Stimulated activated effector memory CD8-positive, alpha-beta T cell treated with anti-CD3 and anti-CD28 coated beads, Interleukin-12 subunit alpha, Interleukin-12 subunit beta, amount 100 ng/mL, for 72 hours (primary cell): ENCODE results near the gene CPO.

Experiments used
- ATAC-seq: fragments of 150-1000 bp; cut with Tn5 transposase; 2 replicates; pipeline ENCODE4 v1.10.0; 2021
- DNase-seq, 2 donors: peaks; one replicate each; pipeline ENCODE4 v3.0.0; 2021 to 2022; ENCODE audit warnings: low spot score in 2 of 2
- H3K27ac Mint-ChIP-seq: one replicate; pipeline ENCODE4 v1.8.0; 2022; ENCODE audit warnings: mild to moderate bottlenecking, mixed read lengths
- H3K36me3 Mint-ChIP-seq: one replicate; pipeline ENCODE4 v1.8.0; 2022; ENCODE audit warnings: mild to moderate bottlenecking, mixed read lengths
- H3K4me1 Mint-ChIP-seq: one replicate; pipeline ENCODE4 v1.8.0; 2022; ENCODE audit warnings: mixed read lengths
- H3K4me3 Mint-ChIP-seq: one replicate; pipeline ENCODE4 v1.8.0; 2022; ENCODE audit warnings: mild to moderate bottlenecking, mixed read lengths
- H3K9me3 Mint-ChIP-seq: one replicate; pipeline ENCODE4 v1.8.0; 2022; ENCODE audit warnings: mixed read lengths

The CPO gene

GRCh38 chr2:206984206-206984605 is 44.9 kb downstream of the CPO start:
- ATAC-seq (no peak), DNase-seq (no peak)
- no peaks in the 10 kb centered on the region for H3K9me3 Mint-ChIP-seq
- no peak overlapping the region for H3K4me3 Mint-ChIP-seq
- H3K4me1 Mint-ChIP-seq = peaks cover 9% of the 10 kb centered on the region
- H3K27ac Mint-ChIP-seq = no peak overlapping the region
- H3K36me3 Mint-ChIP-seq = no peaks in the 10 kb centered on the region

GRCh38 chr2:206986943-206987342 is 47.6 kb downstream of the CPO start:
- no peak overlapping the region for H3K4me3 Mint-ChIP-seq
- DNase-seq (no peak), ATAC-seq (peak; percentile 41)
- no peaks in the 10 kb centered on the region for H3K36me3 Mint-ChIP-seq
- H3K4me1 Mint-ChIP-seq = peaks cover 11% of the 10 kb centered on the region
- no peak overlapping the region for H3K27ac Mint-ChIP-seq
- no peaks in the 10 kb centered on the region for H3K9me3 Mint-ChIP-seq

- Mint-ChIP-seq H3K4me1 (peaks cover 5% of the 10 kb centered on the region), H3K27ac (no peak overlapping the region), H3K9me3 (no peaks in the 10 kb centered on the region), H3K4me3 (no peak overlapping the region), H3K36me3 (no peaks in the 10 kb centered on the region)
- ATAC-seq = no peak
- no peak for DNase-seq
Measured at GRCh38 chr2:206987810-206988209, 48.5 kb downstream of the CPO start.

GRCh38 chr2:206988884-206989283 is 49.6 kb downstream of the CPO start:
- Mint-ChIP-seq H3K4me1 (peaks cover 5% of the 10 kb centered on the region), H3K9me3 (no peaks in the 10 kb centered on the region), H3K36me3 (no peaks in the 10 kb centered on the region), H3K27ac (no peak overlapping the region), H3K4me3 (no peak overlapping the region)
- DNase-seq (no peak), ATAC-seq (peak; percentile 29)

GRCh38 chr2:206989311-206989710 is 50.0 kb downstream of the CPO start:
- Mint-ChIP-seq H3K27ac (no peak overlapping the region), H3K4me3 (no peak overlapping the region), H3K4me1 (peaks cover 5% of the 10 kb centered on the region), H3K36me3 (no peaks in the 10 kb centered on the region), H3K9me3 (no peaks in the 10 kb centered on the region)
- peak; percentile 42 for ATAC-seq
- no peak for DNase-seq

- no peak overlapping the region for H3K4me3 Mint-ChIP-seq
- no peaks in the 10 kb centered on the region for H3K9me3 Mint-ChIP-seq
- no peaks in the 10 kb centered on the region for H3K36me3 Mint-ChIP-seq
- H3K4me1 Mint-ChIP-seq = peaks cover 5% of the 10 kb centered on the region
- ATAC-seq (no peak), DNase-seq (no peak)
- no peak overlapping the region for H3K27ac Mint-ChIP-seq
Measured at GRCh38 chr2:206990360-206990759, 51.0 kb downstream of the CPO start.

GRCh38 chr2:206991070-206991469 is 51.8 kb downstream of the CPO start:
- DNase-seq (no peak), ATAC-seq (no peak)
- no peak overlapping the region for H3K27ac Mint-ChIP-seq
- H3K4me1 Mint-ChIP-seq = peaks cover 5% of the 10 kb centered on the region
- H3K4me3 Mint-ChIP-seq = no peak overlapping the region
- no peaks in the 10 kb centered on the region for H3K36me3 Mint-ChIP-seq
- no peaks in the 10 kb centered on the region for H3K9me3 Mint-ChIP-seq

GRCh38 chr2:206993396-206993911 is 54.1 kb downstream of the CPO start:
- Mint-ChIP-seq H3K4me3 (no peak overlapping the region), H3K9me3 (peaks cover 3% of the 10 kb centered on the region), H3K4me1 (peaks cover 5% of the 10 kb centered on the region), H3K27ac (no peak overlapping the region), H3K36me3 (no peaks in the 10 kb centered on the region)
- no peak for ATAC-seq
- DNase-seq = no peak

- Mint-ChIP-seq H3K4me3 (no peak overlapping the region), H3K27ac (no peak overlapping the region), H3K4me1 (peaks cover 4% of the 10 kb centered on the region), H3K36me3 (no peaks in the 10 kb centered on the region), H3K9me3 (peaks cover 3% of the 10 kb centered on the region)
- no peak for DNase-seq
- no peak for ATAC-seq
Measured at GRCh38 chr2:206993964-206994363, 54.6 kb downstream of the CPO start.

GRCh38 chr2:206996556-206997065 is 57.3 kb downstream of the CPO start:
- ATAC-seq (no peak), DNase-seq (no peak)
- Mint-ChIP-seq H3K9me3 (peaks cover 3% of the 10 kb centered on the region), H3K4me3 (no peak overlapping the region), H3K4me1 (no peaks in the 10 kb centered on the region), H3K27ac (no peak overlapping the region), H3K36me3 (no peaks in the 10 kb centered on the region)

GRCh38 chr2:207008105-207008990 is 69.0 kb downstream of the CPO start:
- DNase-seq (no peak), ATAC-seq (no peak)
- Mint-ChIP-seq H3K36me3 (no peaks in the 10 kb centered on the region), H3K9me3 (no peaks in the 10 kb centered on the region), H3K27ac (no peak overlapping the region), H3K4me1 (no peaks in the 10 kb centered on the region), H3K4me3 (no peak overlapping the region)

- no peak overlapping the region for H3K4me3 Mint-ChIP-seq
- no peaks in the 10 kb centered on the region for H3K4me1 Mint-ChIP-seq
- ATAC-seq = no peak
- no peaks in the 10 kb centered on the region for H3K9me3 Mint-ChIP-seq
- H3K36me3 Mint-ChIP-seq = no peaks in the 10 kb centered on the region
- H3K27ac Mint-ChIP-seq = no peak overlapping the region
- no peak for DNase-seq
Measured at GRCh38 chr2:207012461-207012860, 73.1 kb downstream of the CPO start.

- no peak overlapping the region for H3K27ac Mint-ChIP-seq
- no peaks in the 10 kb centered on the region for H3K36me3 Mint-ChIP-seq
- no peak overlapping the region for H3K4me3 Mint-ChIP-seq
- no peaks in the 10 kb centered on the region for H3K4me1 Mint-ChIP-seq
- DNase-seq (no peak), ATAC-seq (no peak)
- peaks cover 4% of the 10 kb centered on the region for H3K9me3 Mint-ChIP-seq
Measured at GRCh38 chr2:207014424-207014823, 75.1 kb downstream of the CPO start.

- no peak for ATAC-seq
- Mint-ChIP-seq H3K27ac (no peak overlapping the region), H3K4me3 (no peak overlapping the region)
Measured at GRCh38 chr2:207015901-207016300, 76.6 kb downstream of the CPO start.

More at GRCh38 chr2:207015901-207016300, 76.6 kb downstream of the CPO start:
- no peak for DNase-seq
- Mint-ChIP-seq H3K9me3 (peaks cover 4% of the 10 kb centered on the region), H3K36me3 (no peaks in the 10 kb centered on the region), H3K4me1 (no peaks in the 10 kb centered on the region)
